ENCODE results near the gene SGSH.
A peak's percentile ranks its signal among the peaks of the same experiment; 100 is the strongest.
"Not testable (repeated sequence)": the region's sequence is repeated elsewhere in the genome, so short reads cannot be mapped to it uniquely, and the experiment has no call there.

Gene SGSH

GRCh38 chr17:80253631-80254395, 33.7 kb upstream of the SGSH start:
- no peak for DNase-seq

GRCh38 chr17:80252871-80253270, 32.7 kb upstream of the SGSH start:
- DNase-seq, result peak; percentile 86

GRCh38 chr17:80251966-80252365, 31.8 kb upstream of the SGSH start:
- DNase-seq, result no peak

DNA sequence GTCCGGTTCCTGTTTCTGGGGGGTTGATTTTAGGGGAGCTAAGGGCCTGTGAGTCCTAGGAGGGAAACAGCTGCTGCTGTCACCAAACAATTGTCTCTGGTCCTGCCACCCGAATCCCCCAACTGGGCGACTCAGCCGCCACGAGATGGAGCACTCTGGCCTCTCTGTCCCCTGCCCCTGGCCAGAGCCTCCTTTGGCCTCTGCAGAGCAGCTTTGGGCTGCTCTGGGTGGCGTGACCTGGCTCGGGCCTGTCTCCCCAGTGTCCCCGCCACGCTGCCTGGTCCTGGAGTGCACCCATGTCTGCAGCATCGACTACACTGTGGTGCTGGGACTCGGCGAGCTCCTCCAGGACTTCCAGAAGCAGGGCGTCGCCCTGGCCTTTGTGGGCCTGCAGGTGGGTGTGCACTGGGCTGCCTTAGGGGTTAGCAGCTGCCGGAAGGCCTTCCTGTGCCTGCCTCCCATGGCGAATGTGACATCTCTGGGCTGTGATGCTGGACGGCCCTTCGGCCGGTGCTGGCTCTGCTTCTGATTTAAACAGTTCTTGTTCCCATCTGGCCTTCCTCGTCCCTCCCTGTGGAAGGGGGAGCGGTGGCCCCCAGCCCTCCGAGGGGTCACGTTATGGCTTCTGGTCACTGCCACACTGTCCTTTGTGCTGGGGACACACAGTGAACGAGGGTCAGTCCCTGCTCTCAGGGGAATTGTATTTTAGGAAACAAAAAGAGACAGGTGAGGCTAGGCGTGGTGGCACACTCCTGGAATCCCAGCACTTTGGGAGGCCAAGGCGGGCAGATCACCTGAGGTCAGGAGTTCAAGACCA, 29.0 kb upstream of the SGSH start:
- no peak for DNase-seq

DNA sequence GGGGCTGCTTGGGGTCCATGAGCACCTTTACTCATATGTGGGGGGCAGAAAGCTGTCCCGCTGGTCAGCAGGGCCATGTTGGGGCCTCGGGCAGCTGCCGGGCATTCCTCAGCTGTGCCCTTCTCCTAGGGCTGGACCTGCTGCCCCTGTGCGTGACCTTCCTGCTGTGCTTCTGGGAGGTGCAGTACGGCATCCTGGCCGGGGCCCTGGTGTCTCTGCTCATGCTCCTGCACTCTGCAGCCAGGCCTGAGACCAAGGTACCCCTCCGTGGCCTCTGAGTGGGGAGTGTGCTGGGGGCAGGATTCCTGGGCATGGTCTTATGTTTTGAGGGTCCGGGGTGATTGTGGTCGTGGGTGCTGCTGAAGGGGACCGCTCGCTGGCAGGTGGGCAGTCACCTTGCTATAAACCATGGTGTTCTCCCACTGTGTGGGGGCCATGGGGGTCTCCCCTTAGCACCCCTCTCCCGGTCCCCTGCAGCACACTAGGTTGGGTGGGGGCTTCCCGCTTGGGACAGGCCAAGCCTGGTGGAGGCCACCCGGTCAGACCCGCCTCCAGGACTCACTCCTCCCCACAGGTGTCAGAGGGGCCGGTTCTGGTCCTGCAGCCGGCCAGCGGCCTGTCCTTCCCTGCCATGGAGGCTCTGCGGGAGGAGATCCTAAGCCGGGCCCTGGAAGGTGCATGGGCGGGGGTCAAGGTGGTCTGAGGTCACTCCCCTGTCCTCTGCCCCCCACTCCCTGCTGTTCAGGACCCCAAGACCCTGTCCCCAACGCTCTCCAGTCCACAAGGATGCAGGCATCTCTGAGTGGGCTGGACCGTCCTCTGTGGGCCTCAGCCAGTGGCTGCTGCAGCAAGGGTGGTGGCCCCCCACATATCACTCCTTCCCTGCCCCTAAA, 28.1 kb upstream of the SGSH start:
- no peak for DNase-seq

- no peak for DNase-seq
These were observed 27.4 kb upstream of the SGSH start for GRCh38 chr17:80247561-80247960.

- DNase-seq, result no peak
These were observed 26.6 kb upstream of the SGSH start for GRCh38 chr17:80246726-80247125.

DNA sequence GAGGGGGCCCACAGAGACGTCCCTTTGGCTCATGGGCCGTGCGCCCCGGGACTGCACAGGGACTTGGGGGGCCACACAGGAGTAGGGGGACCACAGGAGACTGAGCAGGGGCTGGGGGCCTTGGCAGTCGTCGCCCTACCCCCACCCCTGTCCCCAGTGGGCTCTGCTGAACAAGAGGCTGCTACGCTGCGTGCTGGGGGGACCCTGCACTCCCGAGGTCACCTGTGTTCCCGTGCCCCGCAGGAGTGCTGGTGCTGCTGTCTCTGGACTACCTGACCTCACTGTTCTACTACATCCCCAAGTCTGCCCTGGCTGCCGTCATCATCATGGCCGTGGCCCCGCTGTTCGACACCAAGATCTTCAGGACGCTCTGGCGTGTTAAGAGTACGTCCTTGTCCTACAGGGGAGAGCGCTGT, 26.1 kb upstream of the SGSH start:
- no peak for DNase-seq

DNA sequence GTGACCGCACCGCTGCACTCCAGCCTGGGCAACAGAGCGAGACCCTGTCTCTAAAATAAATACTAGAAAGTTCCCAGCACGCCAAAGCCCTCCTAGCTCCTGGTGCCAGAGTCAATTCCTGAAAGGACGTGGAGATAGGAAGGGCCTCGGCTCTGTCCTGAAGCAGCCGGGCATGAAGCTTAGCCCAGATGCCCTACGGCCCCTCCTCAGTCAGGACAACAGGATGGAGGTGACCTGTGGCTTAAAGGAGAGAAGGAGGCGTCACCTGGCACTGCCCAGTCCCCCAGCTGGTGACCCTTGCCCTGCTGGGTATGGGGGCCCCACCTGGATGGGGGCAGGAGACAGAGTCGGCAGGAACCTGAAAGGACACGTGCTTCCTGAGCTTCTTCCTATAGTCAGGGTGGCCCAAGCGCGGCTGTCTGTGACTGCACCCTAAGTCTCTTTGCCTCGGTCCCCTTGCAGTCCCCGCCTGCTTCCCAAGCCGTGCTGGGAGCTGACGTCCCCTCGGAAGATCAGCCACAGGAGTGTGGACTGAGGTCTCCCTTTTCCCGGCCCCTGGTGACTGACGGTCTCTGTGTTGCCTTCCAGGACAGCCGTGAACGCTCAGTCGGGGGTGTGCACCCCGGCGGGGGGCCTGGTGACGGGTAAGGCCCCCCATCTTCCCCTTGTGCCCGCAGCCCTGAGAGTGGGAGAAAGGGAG, 25.6 kb upstream of the SGSH start:
- DNase-seq, result no peak

DNA sequence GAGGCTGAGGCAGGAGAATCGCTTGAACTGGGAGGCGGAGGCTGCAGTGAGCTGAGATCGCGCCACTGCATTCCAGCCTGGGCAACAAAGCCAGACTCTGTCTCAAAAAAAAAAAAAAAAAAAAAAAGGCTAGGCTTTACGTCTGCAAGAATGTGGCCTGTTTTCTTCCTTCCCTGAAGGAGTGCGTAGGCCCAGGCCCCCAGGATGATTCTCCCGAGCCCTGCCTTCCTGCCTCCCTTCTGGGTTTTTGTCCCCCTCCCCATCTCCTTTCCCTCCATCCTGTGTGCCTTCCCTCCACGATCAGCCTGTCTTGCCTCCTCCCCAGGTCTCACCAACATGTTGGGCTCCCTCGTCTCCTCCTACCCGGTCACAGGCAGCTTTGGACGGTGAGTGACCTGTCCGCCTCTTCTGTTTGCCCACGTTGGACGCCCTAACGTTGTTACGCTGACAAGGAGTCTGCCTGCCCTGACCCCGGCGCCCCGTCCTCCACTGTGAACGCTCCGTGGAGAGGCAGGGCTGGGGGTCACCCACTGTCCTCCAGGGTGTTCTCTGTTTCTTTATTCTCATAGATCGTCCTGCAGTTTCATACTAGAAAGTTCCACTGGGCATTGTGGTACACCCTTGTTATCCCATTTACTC, 24.9 kb upstream of the SGSH start:
- DNase-seq, result no peak

DNA sequence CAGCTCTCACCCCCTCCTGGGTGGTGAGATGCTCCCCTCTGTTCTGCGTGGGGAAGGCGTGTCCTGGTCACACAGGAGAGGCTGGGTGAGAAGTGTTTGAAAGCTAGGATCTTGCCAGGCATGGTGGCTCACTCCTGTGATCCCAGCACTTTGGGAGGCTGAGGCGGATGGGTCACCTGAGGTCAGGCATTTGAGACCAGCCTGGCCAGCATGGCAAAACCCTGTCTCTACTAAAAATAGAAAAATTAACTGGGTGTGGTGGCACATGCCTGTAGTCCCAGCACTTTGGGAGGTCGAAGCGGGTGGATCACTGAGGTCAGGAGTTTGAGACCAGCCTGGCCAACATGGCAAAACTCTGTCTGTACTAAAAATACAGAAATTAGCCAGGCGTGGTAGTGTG, 24.3 kb upstream of the SGSH start:
- not testable (repeated sequence) for DNase-seq

GRCh38 chr17:80243526-80244433, 23.6 kb upstream of the SGSH start:
- no peak for DNase-seq

- DNase-seq, result no peak
These were observed 22.4 kb upstream of the SGSH start for GRCh38 chr17:80242505-80242904.

DNA sequence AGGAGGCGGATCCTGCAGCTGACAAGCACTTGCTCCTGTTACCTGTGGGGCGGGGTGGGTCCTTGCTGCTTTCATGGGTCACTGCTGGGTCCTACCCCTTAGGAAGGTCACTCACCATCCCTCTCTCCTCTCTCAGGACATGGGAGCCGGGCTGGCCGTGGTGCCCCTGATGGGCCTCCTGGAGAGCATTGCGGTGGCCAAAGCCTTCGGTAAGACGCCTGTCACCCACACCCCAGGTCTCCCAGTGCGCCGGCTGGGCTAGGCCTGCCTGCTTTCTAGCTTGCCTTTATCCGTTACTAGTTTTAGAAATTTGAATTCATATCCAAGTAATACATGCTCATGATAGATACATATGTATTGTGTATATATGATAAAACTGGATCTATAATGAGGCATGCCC, 17.3 kb upstream of the SGSH start:
- no peak for DNase-seq

- DNase-seq, result no peak
These were observed 16.8 kb upstream of the SGSH start for GRCh38 chr17:80236911-80237310.

DNA sequence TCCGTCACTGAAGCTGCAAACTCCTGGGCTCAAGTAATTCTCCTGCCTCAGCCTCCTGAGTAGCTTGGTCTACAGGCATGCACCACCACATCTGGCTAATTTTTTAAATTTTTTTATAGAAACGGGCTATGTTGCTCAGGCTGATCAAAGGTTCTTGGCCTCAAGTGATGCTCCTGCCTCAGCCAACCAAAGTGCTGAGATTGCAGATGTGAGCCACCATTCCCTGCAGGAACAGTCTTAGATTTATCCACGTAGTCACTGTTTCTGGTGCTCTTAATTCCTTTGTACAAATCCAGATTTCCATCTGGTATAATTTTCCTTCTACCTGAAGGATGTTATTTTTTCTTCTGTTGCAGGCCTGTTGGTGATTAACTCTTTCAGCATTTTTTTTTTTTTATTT, 13.1 kb upstream of the SGSH start:
- DNase-seq, result no peak

DNA sequence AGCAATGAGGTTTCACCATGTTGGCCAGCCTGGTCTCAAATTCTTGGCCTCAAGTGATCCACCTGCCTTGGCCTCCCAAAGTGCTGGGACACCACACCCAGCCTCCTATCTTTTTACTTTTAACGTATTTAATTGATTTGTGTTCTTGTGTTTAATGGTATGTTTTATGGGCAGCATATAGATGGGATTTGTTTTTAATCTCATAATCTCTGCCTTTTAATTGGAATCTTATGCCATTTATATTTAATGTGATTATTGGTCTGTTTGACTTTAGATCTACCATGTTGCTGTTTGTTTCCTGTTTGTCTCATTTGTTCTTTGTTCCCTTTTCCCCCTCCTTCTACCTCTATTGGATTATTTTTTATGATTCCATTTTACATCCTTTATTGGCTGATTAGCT, 12.3 kb upstream of the SGSH start:
- no peak for DNase-seq

- DNase-seq, result no peak
These were observed 8.9 kb upstream of the SGSH start for GRCh38 chr17:80229011-80229410.

- no peak for DNase-seq
These were observed 8.3 kb upstream of the SGSH start for GRCh38 chr17:80228477-80228876.

DNA sequence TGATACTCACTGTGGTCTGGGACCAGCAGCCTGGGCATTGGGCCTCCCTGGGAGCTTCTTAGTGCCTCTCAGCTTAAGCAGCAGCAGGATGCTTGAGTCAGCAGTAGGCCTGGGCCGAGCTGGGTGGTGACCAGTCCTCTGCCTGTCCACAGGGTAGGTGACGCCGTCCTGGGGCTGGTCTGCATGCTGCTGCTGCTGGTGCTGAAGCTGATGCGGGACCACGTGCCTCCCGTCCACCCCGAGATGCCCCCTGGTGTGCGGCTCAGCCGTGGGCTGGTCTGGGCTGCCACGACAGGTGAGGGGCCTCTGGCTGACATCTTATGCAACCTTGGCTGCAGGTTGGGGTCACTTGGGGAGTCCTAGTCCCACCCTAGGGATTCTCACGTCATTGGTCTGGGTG, 7.5 kb upstream of the SGSH start:
- no peak for DNase-seq

DNA sequence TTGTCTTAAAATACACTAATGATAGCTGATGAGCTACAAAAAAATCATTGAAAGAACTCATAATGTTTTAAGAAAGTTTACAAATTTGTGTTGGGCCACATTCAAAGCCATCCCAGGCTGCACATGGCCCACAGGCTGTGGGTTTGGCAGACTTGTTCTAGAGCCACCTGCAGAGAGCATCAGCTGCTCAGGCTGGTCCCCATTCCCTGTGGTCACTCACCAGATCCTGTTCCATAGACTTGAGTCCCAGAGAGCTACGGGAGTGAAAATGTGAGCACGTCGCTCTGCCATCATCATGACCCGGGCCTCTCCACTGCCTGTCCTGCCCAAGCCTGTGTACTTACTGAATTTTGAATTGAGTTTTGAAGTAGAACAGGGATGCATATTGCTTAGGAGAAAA, 7.0 kb upstream of the SGSH start:
- no peak for DNase-seq
